K562 (cell line): ENCODE data around the gene ZFP69B. TPM values are rescaled to one million over a fixed set of nuclear protein-coding genes. Genes with fewer than 3 reads are reported as not detected.

ENCODE experiments used
- ARNT ChIP-seq, 2 experiments: fragments of 450-650 bp; IDR thresholded peaks; 2 replicates each; pipeline ENCODE4 v1.6.1; 2016; ENCODE audit warnings: mild to moderate bottlenecking in 1 of 2
- CHD4 ChIP-seq: fragments of 200-600 bp; sonication (generic); IDR thresholded peaks from 3 replicates; pipeline ENCODE4 v1.6.1; 2012; ENCODE audit warnings: low read depth, mild to moderate bottlenecking, mixed read lengths, low read length, inconsistent platforms; ENCODE audit not compliant: insufficient read depth, insufficient replicate concordance, poor library complexity, severe bottlenecking
- COPS2 ChIP-seq: fragments of 450-650 bp; conservative IDR thresholded peaks from 2 replicates; pipeline ENCODE4 v1.6.1; 2016; ENCODE audit warnings: mild to moderate bottlenecking, moderate library complexity
- E2F8 ChIP-seq: fragments of 450-650 bp; IDR thresholded peaks from 2 replicates; pipeline ENCODE4 v1.7.1; 2018; ENCODE audit warnings: mild to moderate bottlenecking, low read depth; ENCODE audit not compliant: partially characterized antibody
- ELF2 ChIP-seq: fragments of 250-450 bp; sonication (Bioruptor Pico); IDR thresholded peaks from 2 replicates; pipeline ENCODE4 v1.5.0; 2021; ENCODE audit warnings: mild to moderate bottlenecking
- ETV1 ChIP-seq: fragments of 450-650 bp; conservative IDR thresholded peaks from 2 replicates; pipeline ENCODE4 v1.6.1; 2016; ENCODE audit warnings: missing genetic modification characterization, control low read depth, low read depth, missing compliant biosample characterization
- FOXJ3 ChIP-seq: sonication (generic); formaldehyde crosslinking; IDR thresholded peaks from 2 replicates; pipeline ENCODE4 v1.4.0; 2020; ENCODE audit warnings: mild to moderate bottlenecking, missing genetic modification reagents
- HCFC1 ChIP-seq: IDR thresholded peaks from 2 replicates; pipeline ENCODE4 v1.6.1; 2012; ENCODE audit warnings: low read depth, low read length, improper control_type of control experiment
- IRF9 ChIP-seq: fragments of 450-650 bp; IDR thresholded peaks from 2 replicates; pipeline ENCODE4 v1.6.1; 2016; ENCODE audit warnings: missing biosample characterization, missing genetic modification characterization
- MEF2A ChIP-seq: IDR thresholded peaks from 2 replicates; pipeline ENCODE4 v1.6.1; 2011; ENCODE audit warnings: low read depth, mild to moderate bottlenecking, low read length, moderate library complexity; ENCODE audit not compliant: control insufficient read depth
- NBN ChIP-seq: fragments of 450-650 bp; IDR thresholded peaks from 2 replicates; pipeline ENCODE4 v1.6.1; 2016; ENCODE audit warnings: low read depth, mild to moderate bottlenecking
- POLR3G ChIP-seq: IDR thresholded peaks from 2 replicates; pipeline ENCODE4 v1.6.1; 2011; ENCODE audit not compliant: insufficient read length, insufficient replicate concordance; ENCODE audit errors: extremely low read depth
- RBBP5 ChIP-seq: fragments of 200-600 bp; sonication (generic); IDR thresholded peaks from 2 replicates; pipeline ENCODE4 v1.6.1; 2012; ENCODE audit warnings: borderline replicate concordance, mild to moderate bottlenecking, low read length, control low read depth, inconsistent platforms; ENCODE audit not compliant: insufficient read depth, poor library complexity, severe bottlenecking
- RBM15 ChIP-seq: fragments of 200-400 bp; formaldehyde crosslinking; IDR thresholded peaks from 2 replicates; pipeline ENCODE4 v1.6.1; 2018; ENCODE audit warnings: mild to moderate bottlenecking, low read length, moderate library complexity; ENCODE audit not compliant: insufficient read depth
- RBM34 ChIP-seq: fragments of 200-400 bp; formaldehyde crosslinking; IDR thresholded peaks from 2 replicates; pipeline ENCODE4 v1.6.1; 2018; ENCODE audit warnings: low read length, borderline replicate concordance; ENCODE audit not compliant: insufficient read depth
- RHOXF2B ChIP-seq: fragments of 250-450 bp; sonication (Bioruptor Pico); conservative IDR thresholded peaks from 2 replicates; pipeline ENCODE4 v1.5.1; 2021
- SLC30A9 ChIP-seq: fragments of 250-450 bp; sonication (Bioruptor Pico); IDR thresholded peaks from 2 replicates; pipeline ENCODE4 v1.8.0; 2022; ENCODE audit warnings: mild to moderate bottlenecking, moderate library complexity
- SMC3 ChIP-seq: conservative IDR thresholded peaks from 2 replicates; pipeline ENCODE4 v1.6.1; 2011; ENCODE audit warnings: low read depth, low read length, improper control_type of control experiment; ENCODE audit not compliant: insufficient read depth
- SPI1 ChIP-seq: IDR thresholded peaks from 2 replicates; pipeline ENCODE4 v1.6.1; 2011; ENCODE audit warnings: low read depth, low read length, control low read depth, borderline replicate concordance
- TAF15 ChIP-seq: fragments of 200-400 bp; formaldehyde crosslinking; IDR thresholded peaks from 2 replicates; pipeline ENCODE4 v1.6.1; 2017; ENCODE audit warnings: mild to moderate bottlenecking, low read depth, low read length, moderate library complexity
- U2AF1 ChIP-seq: fragments of 200-400 bp; formaldehyde crosslinking; optimal IDR thresholded peaks from 2 replicates; pipeline ENCODE3; 2017; ENCODE audit warnings: mild to moderate bottlenecking, low read depth, low read length, moderate library complexity
- ZFP1 ChIP-seq: fragments of 450-650 bp; formaldehyde crosslinking; IDR thresholded peaks from 2 replicates; pipeline ENCODE4 v1.4.0; 2020; ENCODE audit warnings: mild to moderate bottlenecking, mixed read lengths
- ZNF324 ChIP-seq: fragments of 250-450 bp; sonication (Bioruptor Pico); IDR thresholded peaks from 2 replicates; pipeline ENCODE4 v1.4.0; 2020; ENCODE audit warnings: mild to moderate bottlenecking
- ZNF764 ChIP-seq: fragments of 250-450 bp; sonication (Bioruptor Pico); IDR thresholded peaks from 2 replicates; pipeline ENCODE4 v1.4.0; 2020; ENCODE audit warnings: low read depth, mild to moderate bottlenecking, moderate library complexity
- polyA plus RNA-seq, 8 experiments: library from polyadenylated mRNA; depleted of rRNA in 4 of 8; stranded (reverse) in 5 of 8; unstranded in 3 of 8; fragments of >200 nt; fragmentation: Nextera tagmentation in 2 of 8; fragmentation: Illumina TruSeq in 1 of 8; extraction: Ambion mirVana in 2 of 8; extraction: Trizol in 1 of 8; gene quantifications; 2 replicates each; pipeline versions ENCODE4 v1.2.1 to v1.2.3, GENCODE V29; 2011 to 2014; ENCODE audit warnings: inconsistent platforms in 1 of 8, missing spikeins in 1 of 8
- total RNA-seq, 7 experiments: library from RNA; depleted of rRNA in 6 of 7; stranded (reverse); fragments of >200 nt in 6 of 7; fragmentation: Illumina TruSeq in 2 of 7; extraction: Trizol in 2 of 7; gene quantifications; 2 replicates each; pipeline versions ENCODE4 v1.2.1 to v1.2.3, GENCODE V29; 2011 to 2021; ENCODE audit warnings: low replicate concordance in 1 of 7

Gene ZFP69B
- total and polyA plus RNA-seq, 9 of the 15 experiments (the other 6 are each of a cell fraction or from before 2014, with no cell fraction given) = 1.6 to 10.3 (median 8.4) TPM

- no peak for TF ChIP-seq COPS2
- no peak for TF ChIP-seq HCFC1
- peak; percentile 66; the same call in 1 of the 2 replicates for TF ChIP-seq NBN
- TF ChIP-seq MEF2A = no peak
- no peak for TF ChIP-seq U2AF1
- TF ChIP-seq ELF2 (CRISPR knock-in tag) = no peak
- TF ChIP-seq SPI1 = no peak
- TF ChIP-seq E2F8 = no peak
- no peak for TF ChIP-seq TAF15
- no peak for TF ChIP-seq FOXJ3 (CRISPR knock-in tag)
- no peak for TF ChIP-seq RHOXF2B (CRISPR knock-in tag)
- no peak for TF ChIP-seq ARNT (IDR thresholded peaks at IDR 0.05)
- no peak for TF ChIP-seq SLC30A9
- TF ChIP-seq RBM34 = no peak
- TF ChIP-seq ZFP1 (CRISPR knock-in tag) = no peak
- no peak for TF ChIP-seq ZNF764 (CRISPR knock-in tag)
- TF ChIP-seq POLR3G = no peak
- no peak for TF ChIP-seq CHD4
- no peak for TF ChIP-seq ETV1 (tag)
- no peak for TF ChIP-seq RBM15
- TF ChIP-seq SMC3 = peak; percentile 77; the same call in 1 of the 2 replicates
- no peak for TF ChIP-seq IRF9 (tag)
- no peak for TF ChIP-seq RBBP5
- TF ChIP-seq ZNF324 (CRISPR knock-in tag) = no peak
Measured at GRCh38 chr1:40404670-40405462, 45.4 kb upstream of the ZFP69B start (continued).
